ENCODE results near the gene LRRC25.
A peak's percentile ranks its signal among the peaks of the same experiment; 100 is the strongest.

LRRC25 gene

GRCh38 chr19:18392417-18392816 lies 5.0 kb downstream of the LRRC25 start:
- no peak overlapping the region for H3K4me3 ChIP-seq (ENCODE audit: low read length)
- TF ChIP-seq CTCF (conservative IDR thresholded peaks at IDR 0.05; ENCODE audit: low read length) = no peak
- no peak for DNase-seq (ENCODE audit: low read depth)

- H3K4me3 ChIP-seq (ENCODE audit: low read length) = no peak overlapping the region
- DNase-seq (ENCODE audit: low read depth) = no peak
- no peak for TF ChIP-seq CTCF (conservative IDR thresholded peaks at IDR 0.05; ENCODE audit: low read length)
Measured at GRCh38 chr19:18391509-18392075, 5.8 kb downstream of the LRRC25 start.

- DNase-seq (ENCODE audit: low read depth) = no peak
- TF ChIP-seq CTCF (conservative IDR thresholded peaks at IDR 0.05; ENCODE audit: low read length) = no peak
- H3K4me3 ChIP-seq (ENCODE audit: low read length) = no peak overlapping the region
Measured at GRCh38 chr19:18390065-18390907, 7.1 kb downstream of the LRRC25 start.

GRCh38 chr19:18389726-18390064 lies 7.7 kb downstream of the LRRC25 start:
- no peak for TF ChIP-seq CTCF (conservative IDR thresholded peaks at IDR 0.05; ENCODE audit: low read length)
- no peak for DNase-seq (ENCODE audit: low read depth)
- no peak overlapping the region for H3K4me3 ChIP-seq (ENCODE audit: low read length)

- no peak for TF ChIP-seq CTCF (conservative IDR thresholded peaks at IDR 0.05; ENCODE audit: low read length)
- H3K4me3 ChIP-seq (ENCODE audit: low read length) = peak overlapping the region; percentile 91
- DNase-seq (ENCODE audit: low read depth) = no peak
Measured at GRCh38 chr19:18388960-18389725, 8.3 kb downstream of the LRRC25 start.

GRCh38 chr19:18388100-18388959 lies 9.1 kb downstream of the LRRC25 start:
- TF ChIP-seq CTCF (conservative IDR thresholded peaks at IDR 0.05; ENCODE audit: low read length) = peak; percentile 64
- DNase-seq (ENCODE audit: low read depth) = peak; percentile 48
- H3K4me3 ChIP-seq (ENCODE audit: low read length) = peak overlapping the region; percentile 91
